Endodermal cell (in vitro differentiated cells): ENCODE measurements around the gene HEXB. TPM values are rescaled to one million over a fixed set of nuclear protein-coding genes. Genes with fewer than 3 reads are reported as not detected.

Experiments used
- DNase-seq: peaks from one replicate; pipeline ENCODE4 v3.0.0-alpha.2; 2017
- H3K27ac ChIP-seq: 2 replicates; pipeline ENCODE4 v1.5.1; 2013; ENCODE audit warnings: mild to moderate bottlenecking, low read depth, low read length, moderate library complexity
- H3K27me3 ChIP-seq: 2 replicates; pipeline ENCODE4 v1.6.1; 2013; ENCODE audit warnings: mild to moderate bottlenecking, low read length, moderate library complexity; ENCODE audit not compliant: insufficient read depth, control insufficient read depth, poor library complexity, severe bottlenecking
- H3K36me3 ChIP-seq: 2 replicates; pipeline ENCODE4 v1.7.0; 2013; ENCODE audit warnings: mild to moderate bottlenecking, low read length, moderate library complexity; ENCODE audit not compliant: control insufficient read depth, insufficient read depth
- H3K4me1 ChIP-seq: one replicate; pipeline ENCODE4 v1.7.0; 2013; ENCODE audit warnings: low read length; ENCODE audit not compliant: control insufficient read depth, insufficient read depth
- H3K4me3 ChIP-seq: 2 replicates; pipeline ENCODE4 v1.5.1; 2013; ENCODE audit warnings: mild to moderate bottlenecking, low read length, moderate library complexity
- H3K9ac ChIP-seq: 2 replicates; pipeline ENCODE4 v1.6.1; 2013; ENCODE audit warnings: mild to moderate bottlenecking, low read length, moderate library complexity; ENCODE audit not compliant: poor library complexity, severe bottlenecking; ENCODE audit errors: extremely low read depth
- H3K9me3 ChIP-seq: 2 replicates; pipeline ENCODE4 v1.6.1; 2013; ENCODE audit warnings: mild to moderate bottlenecking, low read length, moderate library complexity; ENCODE audit not compliant: control insufficient read depth
- H3K27ac Mint-ChIP-seq: 2 replicates; pipeline ENCODE4 v1.8.0; 2020; ENCODE audit warnings: mixed read lengths
- H3K27me3 Mint-ChIP-seq: 2 replicates; pipeline ENCODE4 v1.8.0; 2021; ENCODE audit warnings: mild to moderate bottlenecking, mixed read lengths; ENCODE audit not compliant: insufficient read depth
- H3K36me3 Mint-ChIP-seq: 2 replicates; pipeline ENCODE4 v1.8.0; 2020; ENCODE audit warnings: low read depth, mixed read lengths
- H3K4me1 Mint-ChIP-seq: 2 replicates; pipeline ENCODE4 v1.8.0; 2020; ENCODE audit warnings: mixed read lengths
- H3K4me3 Mint-ChIP-seq: 2 replicates; pipeline ENCODE4 v1.8.0; 2020; ENCODE audit warnings: mild to moderate bottlenecking, moderate library complexity, mixed read lengths
- H3K9me3 Mint-ChIP-seq: 2 replicates; pipeline ENCODE4 v1.8.0; 2020; ENCODE audit warnings: mild to moderate bottlenecking, mixed read lengths
- WGBS, 2 experiments: methylation state at CpG; one replicate each; pipeline versions ENCODE4 v1.1.5 to v1.1.7; 2013; ENCODE audit warnings: missing lambda C conversion rate in 2 of 2, mixed read lengths in 1 of 2; ENCODE audit not compliant: insufficient coverage in 1 of 2, insufficient read length in 1 of 2; 5-methylcytosine and 5-hydroxymethylcytosine counted together
- total RNA-seq, 2 donors: library from RNA; stranded (reverse); fragmentation: NEBNext Ultra II Directional in 1 of 2; extraction: Animal tissue kit (Norgen Biotek cat#: 25700) in 1 of 2; gene quantifications; 2 replicates in 1 of 2; 3 replicates in 1 of 2; pipeline ENCODE4 v1.2.1, GENCODE V29; 2021
- TF ChIP-seq, protein P1 (sequence below): fragments of 200-600 bp; sonication (generic); conservative IDR thresholded peaks from 2 replicates; pipeline ENCODE4 v1.5.0; 2021; ENCODE audit warnings: antibody characterized with exemption, mild to moderate bottlenecking

Gene HEXB
- total RNA-seq, 2 donors from 2014 or later = 68.4 to 112 TPM

GRCh38 chr5:74660140-74660539, 24.9 kb upstream of the HEXB start:
- no peak overlapping the region for H3K4me3 Mint-ChIP-seq
- Histone ChIP-seq H3K27me3 (no peaks in the 10 kb centered on the region), H3K36me3 (no peaks in the 10 kb centered on the region), H3K4me1 (no peaks in the 10 kb centered on the region), H3K9me3 (peaks cover 5% of the 10 kb centered on the region), H3K4me3 (no peak overlapping the region), H3K27ac (no peak overlapping the region), H3K9ac (no peak overlapping the region)
- H3K27me3 Mint-ChIP-seq = no peaks in the 10 kb centered on the region
- no peaks in the 10 kb centered on the region for H3K36me3 Mint-ChIP-seq
- no peak for DNase-seq
- no peaks in the 10 kb centered on the region for H3K4me1 Mint-ChIP-seq
- peaks cover 6% of the 10 kb centered on the region for H3K9me3 Mint-ChIP-seq
- H3K27ac Mint-ChIP-seq = no peak overlapping the region
- TF ChIP-seq, protein P1, sequence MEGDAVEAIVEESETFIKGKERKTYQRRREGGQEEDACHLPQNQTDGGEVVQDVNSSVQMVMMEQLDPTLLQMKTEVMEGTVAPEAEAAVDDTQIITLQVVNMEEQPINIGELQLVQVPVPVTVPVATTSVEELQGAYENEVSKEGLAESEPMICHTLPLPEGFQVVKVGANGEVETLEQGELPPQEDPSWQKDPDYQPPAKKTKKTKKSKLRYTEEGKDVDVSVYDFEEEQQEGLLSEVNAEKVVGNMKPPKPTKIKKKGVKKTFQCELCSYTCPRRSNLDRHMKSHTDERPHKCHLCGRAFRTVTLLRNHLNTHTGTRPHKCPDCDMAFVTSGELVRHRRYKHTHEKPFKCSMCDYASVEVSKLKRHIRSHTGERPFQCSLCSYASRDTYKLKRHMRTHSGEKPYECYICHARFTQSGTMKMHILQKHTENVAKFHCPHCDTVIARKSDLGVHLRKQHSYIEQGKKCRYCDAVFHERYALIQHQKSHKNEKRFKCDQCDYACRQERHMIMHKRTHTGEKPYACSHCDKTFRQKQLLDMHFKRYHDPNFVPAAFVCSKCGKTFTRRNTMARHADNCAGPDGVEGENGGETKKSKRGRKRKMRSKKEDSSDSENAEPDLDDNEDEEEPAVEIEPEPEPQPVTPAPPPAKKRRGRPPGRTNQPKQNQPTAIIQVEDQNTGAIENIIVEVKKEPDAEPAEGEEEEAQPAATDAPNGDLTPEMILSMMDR = no peak
- 81% methylated on average over 1 of the region's 1 CpG; no CpG with 5 or more reads in 1 of the 2 experiments for whole genome bisulfite sequencing, 2 experiments

GRCh38 chr5:74660873-74661272, 24.2 kb upstream of the HEXB start:
- WGBS, 2 experiments = 80 to 91% methylated on average over 4 to 5 of the region's 5 CpGs
- peaks cover 6% of the 10 kb centered on the region for H3K9me3 Mint-ChIP-seq
- no peaks in the 10 kb centered on the region for H3K36me3 Mint-ChIP-seq
- TF ChIP-seq, protein P1 = no peak
- H3K4me3 Mint-ChIP-seq = no peak overlapping the region
- Histone ChIP-seq H3K9me3 (peaks cover 5% of the 10 kb centered on the region), H3K9ac (no peak overlapping the region), H3K4me1 (no peaks in the 10 kb centered on the region), H3K27me3 (no peaks in the 10 kb centered on the region), H3K27ac (no peak overlapping the region), H3K4me3 (no peak overlapping the region), H3K36me3 (no peaks in the 10 kb centered on the region)
- H3K27me3 Mint-ChIP-seq = no peaks in the 10 kb centered on the region
- H3K4me1 Mint-ChIP-seq = no peaks in the 10 kb centered on the region
- no peak for DNase-seq
- H3K27ac Mint-ChIP-seq = no peak overlapping the region

DNA sequence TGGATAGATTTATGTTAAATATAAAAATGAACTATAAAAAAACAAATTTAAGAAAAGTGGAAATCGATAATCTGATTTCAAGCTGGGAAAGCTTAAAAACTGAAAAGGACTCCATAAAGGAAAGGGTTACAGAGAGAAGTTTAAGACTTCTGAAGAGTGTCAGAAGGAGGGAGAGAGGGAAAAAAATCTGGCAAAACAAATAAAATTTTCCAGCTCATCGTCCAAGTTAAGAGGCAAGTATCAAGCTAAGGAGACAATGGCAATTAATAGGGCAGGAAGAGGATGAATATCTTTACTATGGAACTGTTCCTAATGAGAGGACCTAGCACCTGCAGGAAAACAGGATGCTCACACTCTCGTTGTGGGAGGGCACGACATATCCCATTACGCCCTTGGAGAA, 20.5 kb upstream of the HEXB start:
- H3K27ac ChIP-seq = no peak overlapping the region

More for the DNA sequence above, 20.5 kb upstream of the HEXB start:
- Histone ChIP-seq H3K4me1 (no peaks in the 10 kb centered on the region), H3K9ac (no peak overlapping the region), H3K9me3 (no peaks in the 10 kb centered on the region), H3K27me3 (no peaks in the 10 kb centered on the region), H3K4me3 (no peak overlapping the region), H3K36me3 (no peaks in the 10 kb centered on the region)
- Mint-ChIP-seq H3K4me1 (peaks cover under 1% of the 10 kb centered on the region), H3K27ac (no peak overlapping the region), H3K36me3 (no peaks in the 10 kb centered on the region), H3K4me3 (no peak overlapping the region), H3K9me3 (no peaks in the 10 kb centered on the region), H3K27me3 (no peaks in the 10 kb centered on the region)
- 87 to 97% methylated on average over 2 to 5 of the region's 5 CpGs for WGBS, 2 experiments
- TF ChIP-seq, protein P1 = no peak
- no peak for DNase-seq
